Rectal smooth muscle tissue (tissue), 1 donor: ENCODE measurements around the gene ABHD14A.

ENCODE experiments used
- H3K27ac ChIP-seq: one replicate; pipeline ENCODE4 v1.7.0; 2013; ENCODE audit warnings: low read depth, low read length, inconsistent platforms
- H3K27me3 ChIP-seq: one replicate; pipeline ENCODE4 v1.7.0; 2013; ENCODE audit warnings: low read length; ENCODE audit not compliant: control insufficient read depth, insufficient read depth
- H3K36me3 ChIP-seq: one replicate; pipeline ENCODE4 v1.7.0; 2013; ENCODE audit warnings: low read length; ENCODE audit not compliant: control insufficient read depth, insufficient read depth
- H3K4me1 ChIP-seq: one replicate; pipeline ENCODE4 v1.7.0; 2013; ENCODE audit warnings: low read length; ENCODE audit not compliant: control insufficient read depth, insufficient read depth
- H3K4me3 ChIP-seq: one replicate; pipeline ENCODE4 v1.7.0; 2013; ENCODE audit warnings: low read length
- H3K9ac ChIP-seq: one replicate; pipeline ENCODE4 v1.7.0; 2013; ENCODE audit warnings: low read length

The ABHD14A gene

DNA sequence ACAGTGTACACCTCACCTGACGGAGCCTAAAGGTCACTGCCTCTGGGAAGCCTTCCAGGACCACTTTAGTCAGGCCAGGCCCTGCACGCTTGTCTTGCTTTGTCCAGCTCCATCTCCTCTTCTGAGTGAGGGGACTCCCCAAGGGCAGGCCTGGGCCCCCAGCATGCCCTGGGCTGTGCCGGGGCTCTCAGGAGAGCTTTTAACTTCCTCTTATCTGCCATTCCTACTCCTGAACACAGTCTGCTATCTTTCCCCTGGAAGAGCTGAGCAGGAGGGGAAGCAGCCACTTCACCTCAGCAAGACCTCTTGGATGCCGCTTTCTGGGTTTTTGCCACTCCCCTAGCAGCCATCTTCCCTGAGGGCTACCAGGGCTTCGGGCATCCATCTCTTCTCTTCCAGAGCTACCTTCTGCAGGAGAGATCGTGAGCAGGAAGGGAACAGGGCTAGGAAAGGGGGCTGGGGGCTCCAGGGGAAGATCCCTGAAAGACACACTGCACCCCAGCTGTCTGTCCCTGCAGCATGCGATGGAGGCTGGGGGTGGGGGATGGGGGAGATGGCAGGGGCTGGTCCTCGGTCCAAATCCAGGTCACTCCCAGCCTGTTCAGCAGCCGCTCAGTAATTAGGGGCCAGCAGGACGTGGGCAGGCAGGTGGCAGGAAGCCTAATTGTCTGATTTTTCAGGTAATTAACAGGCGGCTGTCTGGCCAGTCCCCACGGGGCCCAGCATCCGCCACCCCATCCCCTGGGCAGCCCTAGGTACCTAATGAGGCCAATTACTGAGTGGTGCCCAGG is 40.8 kb downstream of the ABHD14A start:
- Histone ChIP-seq H3K36me3 (no peaks in the 10 kb centered on the region), H3K4me3 (no peak overlapping the region), H3K27ac (no peak overlapping the region), H3K9ac (no peak overlapping the region), H3K27me3 (no peaks in the 10 kb centered on the region), H3K4me1 (no peaks in the 10 kb centered on the region)

- H3K4me1 ChIP-seq, result no peaks in the 10 kb centered on the region
- no peaks in the 10 kb centered on the region for H3K36me3 ChIP-seq
- H3K9ac ChIP-seq, result no peak overlapping the region
- H3K27me3 ChIP-seq, result no peaks in the 10 kb centered on the region
- H3K4me3 ChIP-seq, result no peak overlapping the region
- H3K27ac ChIP-seq, result no peak overlapping the region
These were observed 42.7 kb downstream of the ABHD14A start for GRCh38 chr3:52017586-52017985.

- H3K27ac ChIP-seq, result no peak overlapping the region
These were observed 43.6 kb downstream of the ABHD14A start for GRCh38 chr3:52018319-52019000.

GRCh38 chr3:52019352-52020080 is 44.7 kb downstream of the ABHD14A start:
- no peak overlapping the region for H3K27ac ChIP-seq
- H3K4me3 ChIP-seq, result no peak overlapping the region
- H3K36me3 ChIP-seq, result no peaks in the 10 kb centered on the region
- H3K9ac ChIP-seq, result no peak overlapping the region
- no peaks in the 10 kb centered on the region for H3K4me1 ChIP-seq
- no peaks in the 10 kb centered on the region for H3K27me3 ChIP-seq

More at GRCh38 chr3:52018319-52019000, 43.6 kb downstream of the ABHD14A start:
- no peaks in the 10 kb centered on the region for H3K27me3 ChIP-seq
- H3K36me3 ChIP-seq, result no peaks in the 10 kb centered on the region
- no peak overlapping the region for H3K9ac ChIP-seq
- no peaks in the 10 kb centered on the region for H3K4me1 ChIP-seq
- H3K4me3 ChIP-seq, result no peak overlapping the region

DNA sequence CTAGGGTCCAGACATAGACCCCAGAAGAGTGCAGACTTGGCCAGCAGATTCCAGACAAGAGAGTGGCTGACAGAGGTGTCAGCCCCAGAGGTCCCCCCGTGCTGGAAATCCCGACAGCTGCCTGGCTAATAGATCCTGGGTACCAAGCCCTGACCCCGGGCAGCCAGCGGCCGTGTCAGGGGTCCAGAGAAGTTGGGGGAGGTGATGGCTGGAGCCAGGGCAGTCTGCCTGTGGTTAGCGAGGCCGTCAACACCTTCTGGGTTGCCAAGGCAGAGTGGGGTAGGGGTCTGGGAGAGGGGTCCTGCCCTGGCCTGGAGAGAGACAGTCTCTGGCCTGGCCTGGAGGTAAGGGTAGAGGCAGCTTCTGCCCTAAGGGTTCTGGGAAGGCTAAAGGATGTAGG is 45.9 kb downstream of the ABHD14A start:
- Histone ChIP-seq H3K4me1 (no peaks in the 10 kb centered on the region), H3K4me3 (no peak overlapping the region), H3K27ac (no peak overlapping the region), H3K9ac (no peak overlapping the region), H3K36me3 (no peaks in the 10 kb centered on the region), H3K27me3 (no peaks in the 10 kb centered on the region)

- H3K9ac ChIP-seq, result no peak overlapping the region
- H3K4me1 ChIP-seq, result no peaks in the 10 kb centered on the region
- H3K27ac ChIP-seq, result no peak overlapping the region
These were observed 46.8 kb downstream of the ABHD14A start for GRCh38 chr3:52021489-52022268.

GRCh38 chr3:52022323-52023100 is 47.6 kb downstream of the ABHD14A start:
- Histone ChIP-seq H3K9ac (no peak overlapping the region), H3K36me3 (no peaks in the 10 kb centered on the region), H3K27ac (no peak overlapping the region), H3K27me3 (no peaks in the 10 kb centered on the region), H3K4me3 (no peak overlapping the region), H3K4me1 (no peaks in the 10 kb centered on the region)

More at GRCh38 chr3:52021489-52022268, 46.8 kb downstream of the ABHD14A start:
- Histone ChIP-seq H3K36me3 (no peaks in the 10 kb centered on the region), H3K27me3 (no peaks in the 10 kb centered on the region), H3K4me3 (no peak overlapping the region)

- Histone ChIP-seq H3K27ac (no peak overlapping the region), H3K9ac (no peak overlapping the region), H3K36me3 (no peaks in the 10 kb centered on the region), H3K4me1 (no peaks in the 10 kb centered on the region), H3K27me3 (no peaks in the 10 kb centered on the region), H3K4me3 (no peak overlapping the region)
These were observed 48.4 kb downstream of the ABHD14A start for GRCh38 chr3:52023101-52023770.

- Histone ChIP-seq H3K9ac (no peak overlapping the region), H3K27ac (no peak overlapping the region), H3K4me3 (no peak overlapping the region), H3K36me3 (no peaks in the 10 kb centered on the region), H3K4me1 (no peaks in the 10 kb centered on the region), H3K27me3 (no peaks in the 10 kb centered on the region)
These were observed 49.2 kb downstream of the ABHD14A start for GRCh38 chr3:52023860-52024764.

DNA sequence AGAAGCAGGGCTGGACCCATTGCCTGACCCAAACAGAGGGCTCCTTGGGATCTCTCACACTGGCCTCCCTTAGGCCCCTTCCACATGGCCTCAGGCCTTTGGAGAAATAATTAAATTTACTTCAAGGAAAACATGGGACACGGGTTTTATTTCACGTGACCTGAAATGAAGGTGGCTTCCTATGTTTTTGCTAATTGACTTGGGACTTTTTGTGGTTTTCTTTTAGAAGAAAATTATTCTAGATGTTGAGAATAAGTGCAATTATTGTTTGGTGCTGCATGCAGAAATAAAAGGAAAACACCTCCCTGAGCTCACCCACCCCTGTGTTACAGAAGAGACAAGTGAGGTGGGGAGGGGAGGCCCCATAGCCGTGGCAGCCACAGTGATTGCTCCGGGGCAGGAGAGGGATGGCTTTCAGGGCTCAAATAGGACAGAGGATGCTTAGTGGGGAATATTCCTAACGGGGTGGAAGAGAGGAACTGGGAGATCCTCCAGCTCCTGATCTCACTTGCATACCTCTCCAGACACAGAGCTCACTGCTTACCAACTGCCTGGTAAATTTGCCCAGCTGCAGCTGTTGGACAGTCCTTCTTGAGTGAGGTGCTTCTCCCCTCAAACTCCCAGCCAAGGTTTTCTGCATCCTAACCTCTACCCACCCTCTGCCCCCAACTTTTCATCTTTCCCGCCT is 50.0 kb downstream of the ABHD14A start:
- Histone ChIP-seq H3K9ac (no peak overlapping the region), H3K36me3 (no peaks in the 10 kb centered on the region), H3K27me3 (no peaks in the 10 kb centered on the region), H3K4me3 (no peak overlapping the region), H3K4me1 (no peaks in the 10 kb centered on the region), H3K27ac (no peak overlapping the region)
